Fibroblast of skin of right biceps (primary cell): ENCODE data around the gene GHRHR.

Experiments
- DNase-seq: peaks from one replicate; pipeline ENCODE4 v3.0.0-alpha.2; 2013

The GHRHR gene

GRCh38 chr7:30969604-30969970, 5.8 kb downstream of the GHRHR start:
- DNase-seq: no peak

DNA sequence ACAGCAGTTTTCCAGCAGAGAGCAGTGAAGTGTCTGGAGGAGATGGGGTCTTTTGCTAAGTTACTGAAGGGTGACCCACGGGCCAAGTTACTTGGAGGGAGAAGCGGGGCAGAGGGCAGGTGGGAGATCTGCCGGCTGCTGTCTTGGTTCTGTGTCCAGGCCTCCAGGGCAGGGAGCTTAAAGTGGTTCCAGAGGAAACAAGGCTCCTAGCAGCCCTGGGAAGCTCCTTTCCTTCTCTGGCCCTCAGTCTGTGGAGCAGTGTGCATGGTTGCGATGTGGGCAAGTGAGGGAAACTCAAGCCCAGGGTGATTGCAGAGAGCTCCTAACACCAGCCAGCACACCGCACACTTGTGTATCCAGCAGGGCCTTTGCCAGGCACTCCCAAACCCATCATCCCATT, 6.3 kb downstream of the GHRHR start:
- DNase-seq: no peak

- peak; percentile 3 for DNase-seq
Observed at GRCh38 chr7:30970594-30971094, 6.9 kb downstream of the GHRHR start.

DNA sequence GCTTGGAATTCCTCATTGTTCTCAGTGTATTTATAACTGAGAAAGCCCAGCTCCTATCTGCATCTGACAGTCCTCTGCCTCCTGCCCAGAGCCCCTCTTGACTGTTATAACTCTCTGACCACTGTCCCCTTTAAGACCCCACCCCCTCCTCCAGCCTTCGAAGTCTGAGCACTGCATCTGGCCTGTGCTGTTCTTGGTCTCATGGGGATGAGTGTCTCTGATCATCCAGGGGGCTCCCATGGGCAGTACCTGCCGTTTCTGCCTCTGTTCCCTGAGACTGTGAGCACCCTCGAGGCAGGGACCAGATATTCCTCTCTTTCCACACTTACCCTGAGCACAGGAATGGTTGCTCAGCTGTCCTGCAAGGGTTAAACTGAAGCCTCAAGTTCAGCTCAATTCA, 7.7 kb downstream of the GHRHR start:
- DNase-seq: no peak

- no peak for DNase-seq
Observed at GRCh38 chr7:30971840-30972563, 8.2 kb downstream of the GHRHR start.

GRCh38 chr7:30973292-30973691, 9.5 kb downstream of the GHRHR start:
- no peak for DNase-seq

DNA sequence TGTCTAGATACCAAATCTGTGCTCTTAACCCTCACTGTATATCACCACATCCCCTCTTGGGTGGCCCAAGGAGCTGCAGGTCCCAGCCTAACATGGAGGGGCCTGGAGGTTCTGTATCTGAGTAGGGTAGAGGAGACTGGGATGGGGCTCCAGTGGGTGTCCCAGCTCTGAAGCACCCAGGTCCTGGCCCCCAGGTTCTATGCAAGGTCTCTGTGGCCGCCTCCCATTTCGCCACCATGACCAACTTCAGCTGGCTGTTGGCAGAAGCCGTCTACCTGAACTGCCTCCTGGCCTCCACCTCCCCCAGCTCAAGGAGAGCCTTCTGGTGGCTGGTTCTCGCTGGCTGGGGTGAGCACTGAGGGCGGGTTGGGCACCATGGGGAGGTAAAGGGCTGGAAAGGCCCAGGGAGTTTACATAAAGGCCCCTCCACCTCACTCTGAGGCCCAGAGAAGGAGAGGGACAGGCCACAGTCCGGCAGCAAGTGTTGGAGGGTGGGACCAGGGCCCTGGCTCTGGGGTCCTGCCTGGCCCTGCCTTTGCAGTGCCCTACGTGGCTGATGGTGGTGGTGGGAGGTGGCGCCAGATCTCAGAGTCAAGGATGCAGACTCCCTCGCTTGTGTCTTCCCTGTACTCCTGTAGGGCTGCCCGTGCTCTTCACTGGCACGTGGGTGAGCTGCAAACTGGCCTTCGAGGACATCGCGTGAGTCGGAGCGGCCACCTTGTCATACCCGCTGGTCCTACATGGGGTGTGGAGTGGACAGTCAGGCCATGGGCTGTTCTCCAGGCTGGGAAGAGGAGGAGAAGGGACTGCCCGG, 10.2 kb downstream of the GHRHR start:
- no peak for DNase-seq

GRCh38 chr7:30974605-30975255, 11.0 kb downstream of the GHRHR start:
- DNase-seq: peak; percentile 38

DNA sequence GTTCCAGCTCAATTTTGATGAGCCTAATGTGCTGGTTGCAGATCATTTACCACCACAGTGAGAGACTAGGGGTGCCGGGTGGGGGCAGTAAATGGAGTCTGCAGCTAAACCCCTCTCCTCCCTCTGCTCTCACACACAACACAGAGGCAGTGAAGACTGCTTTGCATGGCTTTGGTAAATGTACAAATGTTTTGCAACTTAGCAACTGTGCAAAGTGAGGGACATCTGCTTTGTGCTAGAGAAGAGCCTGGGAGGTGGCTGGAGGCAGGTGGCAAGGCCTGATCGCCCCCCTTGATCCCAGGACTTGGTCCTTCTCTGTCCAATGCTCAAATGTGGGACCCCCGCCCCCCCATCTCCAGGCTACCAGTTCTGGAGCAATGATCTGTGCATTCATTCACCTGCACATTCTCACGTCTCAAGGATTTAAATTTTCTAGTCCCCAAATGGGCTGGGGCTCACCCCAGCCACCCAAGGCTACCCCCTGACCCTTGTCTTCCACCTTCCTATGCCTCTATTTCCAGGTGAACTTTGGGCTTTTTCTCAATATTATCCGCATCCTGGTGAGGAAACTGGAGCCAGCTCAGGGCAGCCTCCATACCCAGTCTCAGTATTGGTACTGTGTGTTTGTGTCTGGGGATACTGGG, 11.6 kb downstream of the GHRHR start:
- no peak for DNase-seq

- DNase-seq: no peak
Observed at GRCh38 chr7:30976381-30976780, 12.6 kb downstream of the GHRHR start.

GRCh38 chr7:30977222-30977621, 13.5 kb downstream of the GHRHR start:
- DNase-seq: no peak

- no peak for DNase-seq
Observed at GRCh38 chr7:30977896-30978564, 14.3 kb downstream of the GHRHR start.

DNA sequence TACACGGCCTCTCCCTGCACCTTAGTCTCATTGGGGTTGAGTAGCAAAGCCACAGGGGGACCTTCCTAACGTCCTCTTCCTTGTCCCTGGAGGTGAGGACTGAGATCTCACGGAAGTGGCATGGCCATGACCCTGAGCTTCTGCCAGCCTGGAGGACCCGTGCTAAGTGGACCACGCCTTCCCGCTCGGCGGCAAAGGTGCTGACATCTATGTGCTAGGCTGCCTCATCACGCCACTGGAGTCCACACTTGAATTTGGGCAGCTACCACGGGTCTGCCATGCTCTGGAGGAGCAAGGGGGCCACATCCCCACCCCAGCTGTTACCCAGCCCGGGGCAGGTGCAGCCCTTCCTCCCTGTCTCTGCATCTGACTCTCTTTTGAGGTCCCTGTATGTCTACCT, 15.3 kb downstream of the GHRHR start:
- DNase-seq: no peak

DNA sequence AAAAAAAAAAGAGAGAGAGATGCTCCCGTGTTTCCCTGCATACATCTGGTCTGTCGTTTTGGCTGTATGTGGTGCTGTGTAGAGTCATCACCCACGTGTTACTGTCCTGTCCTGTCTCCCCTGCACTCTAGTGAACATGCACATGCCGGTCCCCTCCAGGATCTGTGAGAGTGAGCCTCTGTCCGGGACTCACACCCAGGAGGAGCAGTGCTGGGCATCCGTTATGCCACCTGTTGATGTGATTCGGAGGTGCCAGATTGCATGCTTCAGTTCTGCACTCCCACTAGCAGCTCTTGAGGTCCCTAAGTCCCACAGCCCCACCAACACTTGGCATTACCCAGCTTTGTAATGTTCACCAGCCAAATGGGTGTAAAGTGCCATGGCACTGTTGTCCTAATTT, 16.4 kb downstream of the GHRHR start:
- DNase-seq: no peak

GRCh38 chr7:30980751-30981150, 17.0 kb downstream of the GHRHR start:
- no peak for DNase-seq

GRCh38 chr7:30983042-30983913, 19.5 kb downstream of the GHRHR start:
- DNase-seq: peak; percentile 67

- DNase-seq: no peak
Observed at GRCh38 chr7:30983914-30984247, 20.1 kb downstream of the GHRHR start.

- DNase-seq: peak; percentile 31
Observed at GRCh38 chr7:30984359-30985107, 20.8 kb downstream of the GHRHR start.

DNA sequence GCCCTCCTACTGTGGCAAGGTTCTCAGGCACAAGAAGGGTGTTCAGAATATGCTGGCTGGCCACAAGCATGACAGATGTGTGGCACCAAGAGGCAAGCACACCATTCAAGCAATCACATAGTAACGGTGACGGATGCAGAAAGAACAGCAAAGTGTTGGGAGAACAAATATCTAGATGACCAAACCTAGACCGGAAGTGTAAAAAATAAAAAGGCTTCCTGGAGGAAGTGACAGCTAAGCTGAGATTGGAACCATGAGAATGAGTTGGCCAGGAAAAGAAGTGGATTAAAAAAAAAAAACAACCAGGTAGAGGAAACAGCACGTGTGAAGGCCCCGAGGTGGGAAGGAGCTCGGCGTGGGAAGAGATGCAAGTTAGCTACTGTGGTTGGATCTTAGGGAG, 22.0 kb downstream of the GHRHR start:
- no peak for DNase-seq

GRCh38 chr7:30986331-30986730, 22.6 kb downstream of the GHRHR start:
- DNase-seq: no peak

DNA sequence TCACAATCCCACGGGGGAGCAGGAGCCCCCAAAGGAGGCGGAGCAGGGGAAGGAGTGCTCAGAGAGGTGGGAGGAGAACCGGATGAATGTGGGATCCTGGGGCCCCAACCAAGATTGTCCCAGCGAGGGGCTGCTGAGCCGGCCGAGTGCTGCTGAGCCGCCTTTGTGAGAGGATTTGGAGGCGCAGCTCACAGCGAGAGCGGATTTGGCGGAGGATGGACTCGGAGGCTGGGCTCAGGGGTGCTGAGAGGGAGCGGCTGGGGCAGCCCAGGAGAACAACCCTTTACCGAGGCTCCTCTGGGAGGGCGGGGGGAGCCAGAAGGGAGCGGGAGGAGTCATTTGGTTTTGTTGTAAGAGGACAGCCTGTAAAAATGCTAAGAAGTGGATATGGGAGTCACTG, 23.0 kb downstream of the GHRHR start:
- DNase-seq: no peak
